Liver (tissue), 3 donors: ENCODE data around the gene NOS1AP.
A peak's percentile ranks its signal among the peaks of the same experiment; 100 is the strongest.

Experiments used
- CTCF ChIP-seq: fragments of 150-350 bp; IDR thresholded peaks from 2 replicates; pipeline ENCODE4 v1.5.1; 2017; ENCODE audit warnings: improper control_type of control experiment, low read depth, low read length; ENCODE audit not compliant: missing input control
- FOXA1 ChIP-seq: IDR thresholded peaks from 2 replicates; pipeline ENCODE4 v1.6.1; 2016; ENCODE audit warnings: antibody characterized with exemption
- RAD21 ChIP-seq, 2 donors: IDR thresholded peaks; 2 replicates each; pipeline ENCODE4 v1.6.1; 2016; ENCODE audit warnings: antibody characterized with exemption in 2 of 2, mild to moderate bottlenecking in 2 of 2
- REST ChIP-seq: IDR thresholded peaks from 2 replicates; pipeline ENCODE4 v1.6.1; 2016; ENCODE audit warnings: antibody characterized with exemption, mild to moderate bottlenecking
- SP1 ChIP-seq: IDR thresholded peaks from 2 replicates; pipeline ENCODE4 v1.6.1; 2018; ENCODE audit warnings: antibody characterized with exemption, mild to moderate bottlenecking
- TF ChIP-seq, protein P1 (sequence below): IDR thresholded peaks from 2 replicates; pipeline ENCODE4 v1.6.1; 2016; ENCODE audit warnings: antibody characterized with exemption
- donor health status: healthy.
- donor health status: healthy.

DNA sequence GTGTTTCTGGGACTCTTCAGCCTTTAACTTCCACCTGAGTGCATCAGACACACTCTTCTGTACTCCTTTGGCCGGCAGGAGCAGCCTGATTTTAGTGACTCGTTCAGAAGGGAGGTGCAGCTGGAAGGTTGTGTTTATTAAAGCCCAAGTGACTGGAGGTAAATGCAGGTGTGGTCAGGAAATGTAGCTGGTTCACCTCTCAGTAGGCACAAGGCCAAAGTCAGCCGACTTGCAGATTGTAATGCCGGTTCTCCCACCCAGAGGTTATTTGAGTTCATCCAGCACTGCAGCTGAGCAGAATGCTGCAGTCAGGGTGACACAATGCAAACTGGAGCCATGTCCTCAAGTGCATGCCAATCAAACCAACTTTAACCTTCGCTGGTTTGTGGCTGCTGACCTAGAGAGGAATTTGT, 215.7 kb downstream of the NOS1AP start:
- TF ChIP-seq SP1 (peak; percentile 46), CTCF (no peak), RAD21 (IDR thresholded peaks at IDR 0.05) (peak; percentile 5 to 60), REST (no peak), FOXA1 (no peak)
- TF ChIP-seq, protein P1, sequence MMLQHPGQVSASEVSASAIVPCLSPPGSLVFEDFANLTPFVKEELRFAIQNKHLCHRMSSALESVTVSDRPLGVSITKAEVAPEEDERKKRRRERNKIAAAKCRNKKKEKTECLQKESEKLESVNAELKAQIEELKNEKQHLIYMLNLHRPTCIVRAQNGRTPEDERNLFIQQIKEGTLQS = no peak
